Muscle layer of colon (tissue), 2 donors: Measurements from ENCODE around the gene IKBIP.
"Not testable (repeated sequence)": the region's sequence is repeated elsewhere in the genome, so short reads cannot be mapped to it uniquely, and the experiment has no call there.

ENCODE experiments used
- H3K27ac ChIP-seq: one replicate; pipeline ENCODE4 v1.7.0; 2013; ENCODE audit warnings: low read depth, mild to moderate bottlenecking, low read length, moderate library complexity
- H3K27me3 ChIP-seq, 2 donors: one replicate each; pipeline ENCODE4 v1.7.0; 2013; ENCODE audit warnings: low read length in 2 of 2, mild to moderate bottlenecking in 2 of 2; ENCODE audit not compliant: insufficient read depth in 2 of 2, control insufficient read depth in 1 of 2
- H3K36me3 ChIP-seq: one replicate; pipeline ENCODE4 v1.7.0; 2013; ENCODE audit warnings: mild to moderate bottlenecking, low read length; ENCODE audit not compliant: insufficient read depth
- H3K4me1 ChIP-seq: one replicate; pipeline ENCODE4 v1.7.0; 2013; ENCODE audit warnings: mild to moderate bottlenecking, low read length; ENCODE audit not compliant: insufficient read depth
- H3K4me3 ChIP-seq, 2 donors: one replicate each; pipeline ENCODE4 v1.7.0; 2013; ENCODE audit warnings: low read length in 2 of 2, low read depth in 1 of 2, mild to moderate bottlenecking in 1 of 2, moderate library complexity in 1 of 2
- H3K9ac ChIP-seq: one replicate; pipeline ENCODE4 v1.7.0; 2013; ENCODE audit warnings: low read length
- H3K9me3 ChIP-seq: one replicate; pipeline ENCODE4 v1.7.0; 2013; ENCODE audit warnings: mild to moderate bottlenecking, low read length
- donor health status: abdominal sarcoma.
- donor health status: Adenocarcinoma of cecum.

The IKBIP gene

DNA sequence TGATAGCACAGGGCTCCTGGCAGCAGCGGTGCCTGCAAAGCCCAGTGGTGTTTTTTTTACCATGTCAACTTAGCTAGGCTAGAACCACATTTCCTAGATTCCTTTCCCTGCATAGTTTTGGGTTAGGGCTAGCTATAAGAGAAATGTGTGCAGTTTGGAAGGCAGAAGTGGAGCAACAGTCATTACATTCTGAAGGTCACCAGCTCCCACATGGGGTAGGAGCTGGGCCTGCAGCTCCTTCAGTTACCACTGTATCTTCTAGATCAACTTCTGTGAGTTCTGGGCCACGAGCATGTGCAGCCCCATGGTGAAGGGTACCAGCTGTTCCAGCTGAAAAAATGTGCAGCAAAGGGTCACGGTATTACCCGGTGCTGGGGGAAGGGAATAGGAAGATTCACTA lies 53.4 kb downstream of the IKBIP start:
- Histone ChIP-seq H3K4me3 (no peak overlapping the region), H3K4me1 (peaks cover 19% of the 10 kb centered on the region), H3K9ac (no peak overlapping the region), H3K9me3 (no peaks in the 10 kb centered on the region), H3K27me3 (no peaks in the 10 kb centered on the region), H3K27ac (no peak overlapping the region), H3K36me3 (peaks cover 6% of the 10 kb centered on the region)

DNA sequence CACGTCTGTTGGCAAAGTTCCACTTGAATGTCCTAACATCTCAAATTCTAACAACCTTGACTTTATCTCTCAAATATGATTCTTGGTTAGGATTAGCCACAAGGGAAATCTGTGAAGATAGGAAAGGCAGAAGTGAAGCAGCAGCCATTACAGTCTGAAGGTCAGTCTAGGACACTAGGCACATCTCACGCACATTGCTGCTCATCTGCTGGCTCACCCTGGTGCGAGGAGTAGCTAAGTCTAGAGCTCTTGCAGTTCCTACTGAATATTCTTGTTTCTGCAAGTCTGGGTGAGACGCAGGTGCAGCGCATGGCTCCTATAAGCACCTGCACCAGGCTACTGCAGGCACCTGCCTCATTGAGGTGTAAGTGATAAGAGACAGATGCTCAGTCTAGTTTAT lies 57.5 kb downstream of the IKBIP start:
- Histone ChIP-seq H3K27ac (no peak overlapping the region), H3K9ac (no peak overlapping the region), H3K4me3 (no peak overlapping the region), H3K4me1 (no peaks in the 10 kb centered on the region), H3K36me3 (no peaks in the 10 kb centered on the region), H3K9me3 (no peaks in the 10 kb centered on the region), H3K27me3 (no peaks in the 10 kb centered on the region)

DNA sequence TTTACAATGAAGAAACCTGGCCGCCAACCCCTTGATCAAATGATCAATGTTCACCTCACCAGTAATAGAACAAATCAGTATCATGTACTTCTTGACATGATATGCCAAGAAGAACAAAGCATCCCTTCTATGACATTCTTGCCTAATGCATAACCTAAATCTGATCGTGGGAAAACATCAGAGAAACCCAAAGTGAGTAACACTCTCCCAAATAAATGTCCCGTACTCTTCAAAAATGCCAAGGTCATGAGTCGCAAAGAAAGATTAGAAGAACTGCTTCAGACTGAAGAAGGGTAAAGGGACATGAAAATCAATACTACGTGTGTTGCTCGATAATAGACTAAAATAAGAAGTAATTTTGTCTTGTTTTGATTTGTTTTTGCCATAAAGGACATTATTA lies 62.5 kb downstream of the IKBIP start:
- Histone ChIP-seq H3K4me3 (no peak overlapping the region), H3K27ac (no peak overlapping the region), H3K4me1 (no peaks in the 10 kb centered on the region), H3K27me3 (no peaks in the 10 kb centered on the region), H3K9me3 (no peaks in the 10 kb centered on the region), H3K36me3 (no peaks in the 10 kb centered on the region), H3K9ac (no peak overlapping the region)

DNA sequence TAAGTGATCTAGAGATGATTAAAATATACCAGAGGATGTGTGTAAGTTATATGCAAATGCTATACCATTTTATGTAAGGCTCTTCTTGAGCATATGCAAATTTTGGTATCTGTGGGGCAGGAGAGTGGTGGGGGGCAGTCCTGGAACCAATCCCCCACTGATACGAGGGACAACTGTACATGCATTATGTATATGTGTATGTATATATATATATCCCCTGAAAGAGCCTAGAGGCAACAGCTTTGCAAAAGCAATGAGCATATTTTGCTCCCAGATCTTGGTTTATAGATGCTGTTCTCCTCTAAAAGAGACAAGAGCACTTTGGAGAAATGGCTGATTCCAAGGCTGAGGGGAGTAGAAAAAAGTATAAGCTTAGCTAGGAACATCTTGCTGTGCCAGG lies 63.5 kb downstream of the IKBIP start:
- Histone ChIP-seq H3K36me3 (no peaks in the 10 kb centered on the region), H3K4me1 (no peaks in the 10 kb centered on the region), H3K27ac (no peak overlapping the region), H3K9ac (no peak overlapping the region), H3K9me3 (no peaks in the 10 kb centered on the region), H3K4me3 (no peak overlapping the region), H3K27me3 (no peaks in the 10 kb centered on the region)

DNA sequence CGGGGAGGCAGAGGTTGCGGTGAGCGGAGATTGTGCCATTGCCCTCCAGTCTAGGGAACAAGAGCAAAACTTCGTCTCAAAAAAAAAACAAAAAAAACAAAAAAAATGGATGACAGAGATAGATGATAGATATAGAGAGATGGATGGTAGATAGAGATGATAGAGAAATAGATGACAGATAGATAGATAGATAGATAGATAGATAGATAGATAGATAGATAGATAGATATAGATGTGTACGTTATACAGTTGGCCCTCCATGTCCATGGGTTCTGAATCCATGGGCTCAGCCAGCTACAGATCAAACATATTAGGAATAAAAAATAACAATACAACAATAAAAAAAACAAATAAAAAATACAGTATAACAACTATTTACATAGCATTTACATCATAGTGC lies 63.9 kb downstream of the IKBIP start:
- no peaks in the 10 kb centered on the region for H3K9me3 ChIP-seq
- H3K9ac ChIP-seq = no peak overlapping the region
- H3K27me3 ChIP-seq = no peaks in the 10 kb centered on the region

DNA sequence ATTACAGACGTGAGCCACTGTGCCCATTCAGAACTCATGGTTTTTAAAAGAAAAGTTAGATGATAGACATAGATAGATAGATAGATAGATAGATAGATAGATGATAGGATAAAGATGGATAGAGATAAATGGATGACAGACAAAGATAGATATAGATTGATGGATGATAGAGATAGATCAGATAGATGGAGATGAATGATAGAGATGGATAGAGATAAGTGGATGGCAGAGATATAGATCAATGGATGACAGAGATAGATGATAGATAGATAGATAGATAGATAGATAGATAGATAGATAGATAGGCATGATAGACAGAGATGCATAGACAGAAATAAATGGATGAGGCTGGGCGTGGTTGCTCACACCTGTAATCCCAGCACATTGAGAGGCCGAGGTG lies 64.8 kb downstream of the IKBIP start:
- Histone ChIP-seq H3K36me3 (no peaks in the 10 kb centered on the region), H3K27ac (no peak overlapping the region), H3K9ac (no peak overlapping the region), H3K27me3 (no peaks in the 10 kb centered on the region), H3K4me1 (no peaks in the 10 kb centered on the region), H3K4me3 (no peak overlapping the region), H3K9me3 (no peaks in the 10 kb centered on the region)

More for the DNA sequence above, 63.9 kb downstream of the IKBIP start:
- no peak overlapping the region for H3K27ac ChIP-seq
- H3K4me1 ChIP-seq = no peaks in the 10 kb centered on the region
- no peaks in the 10 kb centered on the region for H3K36me3 ChIP-seq
- no peak overlapping the region for H3K4me3 ChIP-seq

DNA sequence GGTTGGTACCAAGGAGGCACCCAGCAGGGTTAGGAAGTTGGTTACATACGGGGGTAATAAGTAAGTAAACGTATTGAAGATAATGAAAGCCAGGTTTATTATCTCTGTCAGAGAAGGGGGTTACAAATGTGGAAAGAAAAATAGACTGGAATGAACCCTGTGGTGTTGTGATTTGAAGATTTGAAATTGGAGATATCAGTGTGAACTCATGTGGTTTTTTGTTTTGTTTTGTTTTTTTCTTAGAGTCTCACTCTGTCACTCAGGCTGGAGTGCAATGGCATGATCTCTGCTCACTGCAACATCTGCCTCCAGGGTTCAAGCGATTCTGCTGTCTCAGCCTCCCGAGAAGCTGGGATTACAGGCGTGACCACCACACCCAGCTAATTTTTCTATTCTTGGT lies 65.2 kb downstream of the IKBIP start:
- Histone ChIP-seq H3K36me3 (no peaks in the 10 kb centered on the region), H3K9me3 (no peaks in the 10 kb centered on the region), H3K9ac (no peak overlapping the region), H3K27me3 (no peaks in the 10 kb centered on the region), H3K4me1 (no peaks in the 10 kb centered on the region), H3K27ac (no peak overlapping the region), H3K4me3 (no peak overlapping the region)

DNA sequence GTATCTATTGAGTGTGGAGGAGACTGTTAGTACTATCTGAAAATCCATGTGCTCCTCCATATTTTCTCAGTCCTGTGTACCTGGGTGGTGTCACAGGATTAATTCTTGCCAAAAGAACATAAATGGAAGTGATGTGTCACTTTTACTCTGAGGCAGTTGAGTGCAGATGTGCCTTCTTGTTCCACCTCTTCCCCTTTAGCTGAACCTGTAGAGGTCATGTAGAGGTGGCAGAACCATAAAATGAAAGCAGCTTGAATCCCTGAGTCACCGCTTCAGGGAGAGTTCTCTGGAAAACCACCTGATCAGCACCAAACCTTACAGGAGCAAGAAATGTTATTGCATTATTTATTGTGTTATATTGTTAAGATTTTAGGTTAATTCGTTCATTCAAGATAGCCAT lies 65.8 kb downstream of the IKBIP start:
- Histone ChIP-seq H3K27me3 (no peaks in the 10 kb centered on the region), H3K36me3 (no peaks in the 10 kb centered on the region), H3K4me3 (no peak overlapping the region), H3K4me1 (no peaks in the 10 kb centered on the region), H3K27ac (no peak overlapping the region), H3K9me3 (no peaks in the 10 kb centered on the region), H3K9ac (no peak overlapping the region)

DNA sequence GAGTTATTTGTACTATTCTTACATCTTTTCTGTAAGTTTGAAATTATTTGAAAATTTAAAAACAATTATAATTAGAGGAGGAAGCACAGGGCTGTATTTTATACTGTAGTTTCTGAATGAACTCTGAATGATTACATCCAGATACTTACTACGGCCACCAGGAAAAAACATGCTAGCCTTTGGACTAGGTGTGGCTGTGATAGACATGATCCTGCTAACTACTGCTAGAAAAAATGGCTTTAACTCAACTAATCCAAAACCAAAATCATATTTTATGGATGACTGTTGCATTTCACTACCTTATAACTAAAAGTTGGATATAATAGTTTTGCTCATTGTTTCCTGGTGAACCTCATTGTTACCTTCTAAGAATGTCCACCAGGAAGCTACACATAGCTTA lies 66.2 kb downstream of the IKBIP start:
- H3K4me1 ChIP-seq = no peaks in the 10 kb centered on the region
- no peaks in the 10 kb centered on the region for H3K36me3 ChIP-seq
- no peak overlapping the region for H3K27ac ChIP-seq
- no peaks in the 10 kb centered on the region for H3K27me3 ChIP-seq
- H3K4me3 ChIP-seq = no peak overlapping the region
- H3K9me3 ChIP-seq = no peaks in the 10 kb centered on the region
- H3K9ac ChIP-seq = no peak overlapping the region

DNA sequence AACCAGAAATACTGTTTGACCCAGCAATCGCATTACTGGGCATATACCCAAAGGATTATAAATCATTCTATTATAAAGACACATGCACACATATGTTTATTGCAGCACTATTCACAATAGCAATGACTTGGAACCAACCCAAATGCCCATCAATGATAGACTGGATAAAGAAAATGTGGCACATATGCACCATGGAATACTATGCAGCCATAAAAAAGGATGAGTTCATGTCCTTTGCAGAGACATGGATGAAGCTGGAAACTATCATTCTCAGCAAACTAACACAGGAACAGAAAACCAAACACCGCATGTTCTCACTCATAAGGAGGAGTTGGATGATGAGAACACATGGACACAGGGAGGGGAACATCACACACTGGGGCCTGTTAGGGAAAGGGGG lies 67.8 kb downstream of the IKBIP start:
- not testable (repeated sequence) for H3K36me3 ChIP-seq, H3K9ac ChIP-seq, H3K4me3 ChIP-seq, H3K9me3 ChIP-seq, H3K27ac ChIP-seq, H3K4me1 ChIP-seq, H3K27me3 ChIP-seq

DNA sequence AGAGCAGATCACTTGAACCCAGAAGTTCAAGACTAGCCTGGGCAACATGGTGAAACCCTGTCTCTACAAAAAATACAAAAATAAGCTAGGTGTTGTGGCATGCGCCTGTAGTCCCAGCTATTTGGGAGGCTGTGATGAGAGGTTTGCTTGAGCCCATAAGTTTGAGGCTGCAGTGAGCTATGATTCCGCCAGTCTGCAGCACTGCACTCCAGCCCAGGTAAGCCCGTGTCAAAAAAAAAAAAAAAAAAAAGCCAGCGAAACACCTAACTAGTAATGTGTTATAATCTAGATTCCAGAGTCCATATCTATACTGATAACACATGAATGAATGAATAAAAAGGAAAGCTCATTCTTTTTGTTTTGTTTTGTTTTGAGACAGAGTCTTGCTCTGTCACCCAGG lies 69.6 kb downstream of the IKBIP start:
- Histone ChIP-seq H3K4me1 (no peaks in the 10 kb centered on the region), H3K9ac (no peak overlapping the region), H3K4me3 (no peak overlapping the region), H3K27me3 (no peaks in the 10 kb centered on the region), H3K27ac (no peak overlapping the region), H3K36me3 (no peaks in the 10 kb centered on the region), H3K9me3 (no peaks in the 10 kb centered on the region)
